OCI-LY3 (cell line): ENCODE measurements around the gene CACNA1C.

Experiments used
- H2AFZ ChIP-seq: fragments of 200-600, 300-600 bp; shearing (Covaris generic); 2 replicates; pipeline ENCODE4 v1.6.0; 2014; ENCODE audit warnings: antibody characterized with exemption, low read depth, low read length
- H3K27ac ChIP-seq: fragments of 200-600, 300-600 bp; sonication (generic); 2 replicates; pipeline ENCODE4 v1.5.1; 2014; ENCODE audit warnings: mild to moderate bottlenecking, low read length, moderate library complexity, mixed read lengths
- H3K27me3 ChIP-seq: fragments of 200-600, 300-600 bp; sonication (generic); 2 replicates; pipeline ENCODE4 v1.6.1; 2014; ENCODE audit warnings: low read depth, low read length, mixed read lengths
- H3K36me3 ChIP-seq: fragments of 200-600, 300-600 bp; sonication (generic); replicated peaks from 2 replicates; pipeline ENCODE3; 2014; ENCODE audit warnings: low read depth, low read length, mixed read lengths
- H3K4me1 ChIP-seq: fragments of 300-600, 200-600 bp; sonication (generic); 2 replicates; pipeline ENCODE4 v1.6.1; 2014; ENCODE audit warnings: low read length, mixed read lengths
- H3K4me2 ChIP-seq: fragments of 200-600, 300-600 bp; sonication (generic); 2 replicates; pipeline ENCODE4 v1.6.1; 2014; ENCODE audit warnings: low read length, mixed read lengths
- H3K4me3 ChIP-seq: fragments of 300-600, 200-600 bp; sonication (generic); 2 replicates; pipeline ENCODE4 v1.5.1; 2014; ENCODE audit warnings: antibody characterized with exemption, mild to moderate bottlenecking, low read length, moderate library complexity
- H3K79me2 ChIP-seq: fragments of 300-600, 200-600 bp; shearing (Covaris generic); 2 replicates; pipeline ENCODE4 v1.6.1; 2014; ENCODE audit warnings: mild to moderate bottlenecking, low read length, mixed read lengths
- H3K9ac ChIP-seq: fragments of 300-600, 200-600 bp; shearing (Covaris generic); 2 replicates; pipeline ENCODE4 v1.6.0; 2014; ENCODE audit warnings: mild to moderate bottlenecking, low read length, moderate library complexity
- H3K9me3 ChIP-seq: fragments of 200-600, 300-600 bp; shearing (Covaris generic); 2 replicates; pipeline ENCODE4 v1.6.1; 2014; ENCODE audit warnings: low read length, mixed read lengths; ENCODE audit not compliant: insufficient read depth
- H4K20me1 ChIP-seq: fragments of 200-600, 300-600 bp; sonication (generic); 2 replicates; pipeline ENCODE4 v1.6.1; 2016; ENCODE audit warnings: low read length, mixed read lengths; ENCODE audit not compliant: insufficient read depth
- CTCF ChIP-seq: fragments of 200-600, 300-600 bp; sonication (generic); IDR thresholded peaks from 2 replicates; pipeline ENCODE4 v1.5.1; 2014; ENCODE audit warnings: antibody characterized with exemption, low read length, low read depth
- EZH2phosphoT487 ChIP-seq: fragments of 200-600 bp; shearing (Covaris generic); IDR thresholded peaks from 2 replicates; pipeline ENCODE4 v1.6.1; 2018; ENCODE audit warnings: antibody characterized with exemption, mixed run types, low read depth

Gene CACNA1C

GRCh38 chr12:2553388-2554126 is 500.8 kb downstream of the CACNA1C start:
- Histone ChIP-seq H3K9me3 (no peaks in the 10 kb centered on the region), H3K36me3 (no peaks in the 10 kb centered on the region), H3K4me1 (peaks cover 4% of the 10 kb centered on the region; the same call in 1 of the 2 replicates), H3K9ac (no peak overlapping the region), H3K79me2 (no peaks in the 10 kb centered on the region), H3K4me3 (no peak overlapping the region), H4K20me1 (no peaks in the 10 kb centered on the region), H3K4me2 (no peak overlapping the region), H3K27ac (no peak overlapping the region), H2AFZ (no peak overlapping the region), H3K27me3 (no peaks in the 10 kb centered on the region)
- TF ChIP-seq CTCF = no peak
- no peak for TF ChIP-seq EZH2phosphoT487

- no peak overlapping the region for H3K4me3 ChIP-seq
- H3K9me3 ChIP-seq = no peaks in the 10 kb centered on the region
- H3K4me1 ChIP-seq = no peaks in the 10 kb centered on the region
- H3K36me3 ChIP-seq = no peaks in the 10 kb centered on the region
- H3K27ac ChIP-seq = no peak overlapping the region
- no peak overlapping the region for H3K9ac ChIP-seq
- H3K79me2 ChIP-seq = no peaks in the 10 kb centered on the region
- no peak overlapping the region for H3K4me2 ChIP-seq
- H2AFZ ChIP-seq = no peak overlapping the region
- TF ChIP-seq EZH2phosphoT487 = no peak
- TF ChIP-seq CTCF = no peak
- H3K27me3 ChIP-seq = no peaks in the 10 kb centered on the region
- H4K20me1 ChIP-seq = no peaks in the 10 kb centered on the region
Measured at GRCh38 chr12:2555487-2556082, 502.8 kb downstream of the CACNA1C start.

DNA sequence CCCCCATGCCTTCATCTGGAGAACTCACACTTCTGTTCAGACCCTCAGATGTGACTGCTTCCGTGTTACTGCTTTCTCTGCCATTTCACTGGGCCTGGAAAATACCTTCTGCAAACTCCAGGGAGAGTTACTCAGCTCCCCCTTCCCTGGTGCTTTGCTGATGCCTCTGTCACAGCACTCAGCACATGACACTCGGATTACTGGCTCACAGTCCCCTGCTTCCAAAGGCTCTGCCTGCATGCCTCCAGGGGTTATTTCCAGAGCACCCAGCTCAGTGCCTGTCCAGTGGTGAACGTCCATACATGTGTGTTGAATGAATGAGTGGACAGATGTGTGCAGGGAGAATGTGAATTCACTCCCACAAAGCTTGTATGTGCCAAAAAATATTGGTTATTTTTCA is 504.8 kb downstream of the CACNA1C start:
- Histone ChIP-seq H4K20me1 (no peaks in the 10 kb centered on the region), H3K4me2 (no peak overlapping the region), H3K36me3 (no peaks in the 10 kb centered on the region), H3K9me3 (no peaks in the 10 kb centered on the region), H3K4me1 (no peaks in the 10 kb centered on the region), H3K27me3 (no peaks in the 10 kb centered on the region), H3K4me3 (no peak overlapping the region), H3K27ac (no peak overlapping the region), H3K79me2 (no peaks in the 10 kb centered on the region), H3K9ac (no peak overlapping the region), H2AFZ (no peak overlapping the region)
- TF ChIP-seq CTCF = no peak

GRCh38 chr12:2559931-2560330 is 507.1 kb downstream of the CACNA1C start:
- Histone ChIP-seq H3K4me3 (no peak overlapping the region), H3K27me3 (no peaks in the 10 kb centered on the region), H4K20me1 (no peaks in the 10 kb centered on the region), H3K9me3 (no peaks in the 10 kb centered on the region), H3K27ac (no peak overlapping the region), H3K4me2 (no peak overlapping the region), H3K79me2 (no peaks in the 10 kb centered on the region), H2AFZ (no peak overlapping the region), H3K9ac (no peak overlapping the region), H3K4me1 (no peaks in the 10 kb centered on the region), H3K36me3 (no peaks in the 10 kb centered on the region)
- TF ChIP-seq EZH2phosphoT487 (no peak), CTCF (no peak)
